ENCODE results near the gene GPR78.
"Not testable (repeated sequence)": the region's sequence is repeated elsewhere in the genome, so short reads cannot be mapped to it uniquely, and the experiment has no call there.

GPR78 gene

GRCh38 chr4:8568068-8568668, 12.0 kb upstream of the GPR78 start:
- DNase-seq = no peak

- DNase-seq = no peak
Measured at GRCh38 chr4:8570201-8570600, 10.0 kb upstream of the GPR78 start.

GRCh38 chr4:8571702-8572685, 8.2 kb upstream of the GPR78 start:
- no peak for DNase-seq

DNA sequence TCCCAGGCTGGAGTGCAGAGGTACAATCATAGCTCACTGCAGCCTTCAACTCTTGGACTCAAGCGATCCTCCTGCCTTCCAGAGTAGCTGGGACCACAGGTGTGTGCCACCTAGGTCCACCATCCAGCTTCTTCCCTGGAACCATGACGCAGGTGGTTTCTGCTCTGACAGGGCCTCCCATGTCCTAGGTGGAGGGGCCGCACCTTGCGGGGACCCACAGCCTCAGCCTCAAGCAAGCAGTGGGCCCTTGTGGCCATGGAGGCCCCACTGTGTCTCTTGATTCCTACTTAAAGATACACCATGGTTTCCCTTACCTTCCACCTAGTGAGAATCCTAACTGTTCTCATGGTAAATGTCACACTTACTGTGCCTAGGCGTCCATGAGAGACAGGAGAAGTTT, 6.9 kb upstream of the GPR78 start:
- DNase-seq = no peak

GRCh38 chr4:8574796-8575370, 5.3 kb upstream of the GPR78 start:
- no peak for DNase-seq

DNA sequence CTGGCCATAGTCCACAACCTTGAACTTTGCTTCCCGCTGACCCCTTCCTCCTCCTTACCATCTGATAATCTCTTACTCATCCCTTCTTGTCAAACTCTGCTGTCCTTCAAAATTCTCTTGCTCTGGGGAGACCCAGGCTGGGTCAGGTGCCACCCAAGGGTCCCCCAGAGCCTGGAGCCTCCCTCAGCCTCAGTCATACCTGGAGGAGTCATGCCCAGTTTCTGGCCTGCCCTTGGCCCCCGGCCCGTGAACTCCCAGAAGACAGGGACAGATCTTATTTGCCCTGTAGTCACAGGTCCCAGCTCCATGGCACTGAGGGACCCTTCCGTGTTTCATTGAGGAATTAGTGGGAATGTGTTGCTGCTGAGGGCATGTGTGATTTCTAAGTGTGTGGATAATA, 4.7 kb upstream of the GPR78 start:
- DNase-seq = no peak

- DNase-seq = not testable (repeated sequence)
Measured at GRCh38 chr4:8576591-8576990, 3.6 kb upstream of the GPR78 start.

- no peak for DNase-seq
Measured at GRCh38 chr4:8577046-8577445, 3.1 kb upstream of the GPR78 start.

GRCh38 chr4:8577972-8578371, 2.2 kb upstream of the GPR78 start:
- DNase-seq = no peak

GRCh38 chr4:8578717-8579116, 1.5 kb upstream of the GPR78 start:
- DNase-seq = no peak

GRCh38 chr4:8579526-8580320, 469 bp upstream of the GPR78 start:
- DNase-seq = no peak

GRCh38 chr4:8581094-8581861, 1.1 kb downstream of the GPR78 start:
- no peak for DNase-seq

DNA sequence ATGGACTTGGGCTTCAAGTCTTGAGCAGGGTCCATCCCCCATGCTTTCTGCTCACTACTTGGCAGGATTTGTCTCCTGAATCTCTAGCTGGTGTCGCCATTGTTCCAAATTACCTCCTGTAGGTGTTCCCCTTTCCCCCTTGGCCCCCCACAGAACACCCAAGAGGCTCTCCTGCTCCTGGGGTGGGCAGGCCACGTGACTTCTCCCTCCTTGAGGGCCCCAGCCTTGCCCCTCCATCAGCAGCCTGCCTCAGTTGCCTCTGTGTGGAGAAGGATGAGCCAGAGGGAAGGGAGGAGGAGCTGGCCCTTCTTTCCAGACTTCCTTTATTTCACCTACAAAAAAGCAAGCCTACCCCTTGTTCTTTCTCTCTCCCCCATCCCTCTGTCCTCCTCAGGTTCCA, 1.8 kb downstream of the GPR78 start:
- no peak for DNase-seq

GRCh38 chr4:8582436-8582835, 2.2 kb downstream of the GPR78 start:
- no peak for DNase-seq

DNA sequence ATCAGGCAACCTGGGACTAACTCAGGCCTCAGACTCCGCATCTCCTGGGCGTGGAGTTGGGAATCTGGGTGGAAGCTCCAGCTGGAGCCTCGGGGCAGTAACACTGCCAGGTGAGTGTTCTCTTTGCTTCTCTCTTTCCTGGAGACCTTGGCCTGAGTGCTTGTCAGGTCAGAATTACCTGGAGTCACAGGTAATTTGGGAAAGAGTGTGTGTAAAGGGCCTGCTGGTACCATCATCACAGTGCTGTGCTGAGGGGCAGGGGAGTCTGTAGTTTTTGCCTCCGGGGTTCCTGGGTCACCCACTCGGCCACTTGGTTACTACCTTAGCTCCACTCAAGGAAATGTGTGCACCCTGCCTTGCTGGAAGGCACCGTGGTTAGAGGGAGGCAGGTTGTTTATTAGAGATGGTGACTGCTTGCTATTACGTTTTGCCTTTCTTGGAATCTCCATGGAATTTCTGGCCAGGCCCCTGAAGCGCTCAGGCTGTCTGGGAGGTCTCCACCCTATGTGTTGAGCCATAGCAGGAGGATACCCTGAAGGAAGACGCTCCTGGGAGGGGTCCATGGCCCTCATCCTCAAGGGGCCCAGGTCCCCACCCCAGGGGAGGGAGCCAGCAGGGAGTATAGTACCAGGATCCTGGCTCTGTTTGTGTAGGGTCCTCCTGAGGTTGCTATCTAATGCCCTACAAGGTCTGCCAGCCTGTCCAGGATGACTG, 2.9 kb downstream of the GPR78 start:
- DNase-seq = no peak

DNA sequence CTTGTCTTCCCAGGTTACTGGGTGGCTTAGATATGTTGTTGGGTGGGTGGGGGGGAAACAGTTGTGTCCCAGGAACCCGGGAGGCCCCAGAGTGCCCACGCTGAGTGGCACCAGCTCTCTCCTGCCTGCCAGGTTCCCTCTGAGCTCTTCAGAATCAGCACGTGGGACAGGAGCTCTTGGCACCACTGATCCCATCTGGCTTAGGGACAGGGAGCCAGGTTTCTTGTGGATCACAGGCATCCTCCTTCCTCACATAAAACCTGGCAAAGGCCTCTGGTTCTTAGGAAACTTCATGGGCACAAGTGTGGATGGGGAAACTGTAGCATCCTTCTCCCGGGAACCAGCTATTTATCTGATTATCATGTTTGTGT, 3.4 kb downstream of the GPR78 start:
- DNase-seq = no peak

DNA sequence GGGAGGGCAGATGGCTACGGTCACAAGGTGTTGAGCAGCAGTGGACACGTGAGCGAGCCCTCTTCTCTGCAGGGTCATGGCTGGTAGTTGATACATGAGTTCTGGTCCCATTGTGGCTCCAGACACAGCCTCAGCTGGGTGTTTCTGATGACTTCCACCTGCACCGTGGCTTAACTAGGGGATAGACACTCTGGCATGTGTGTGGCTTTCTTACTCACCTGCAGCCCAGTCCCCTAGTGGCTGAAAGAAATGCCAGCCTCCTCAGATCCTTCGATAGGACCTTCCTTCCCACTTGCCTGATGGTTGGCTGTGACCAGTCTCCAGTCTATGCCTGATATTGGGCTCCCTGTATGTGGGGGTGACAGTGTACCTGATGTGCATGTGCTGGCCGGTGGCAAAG, 5.0 kb downstream of the GPR78 start:
- no peak for DNase-seq

- DNase-seq = no peak
Measured at GRCh38 chr4:8585721-8586212, 5.6 kb downstream of the GPR78 start.

GRCh38 chr4:8586246-8586645, 6.1 kb downstream of the GPR78 start:
- DNase-seq = no peak

DNA sequence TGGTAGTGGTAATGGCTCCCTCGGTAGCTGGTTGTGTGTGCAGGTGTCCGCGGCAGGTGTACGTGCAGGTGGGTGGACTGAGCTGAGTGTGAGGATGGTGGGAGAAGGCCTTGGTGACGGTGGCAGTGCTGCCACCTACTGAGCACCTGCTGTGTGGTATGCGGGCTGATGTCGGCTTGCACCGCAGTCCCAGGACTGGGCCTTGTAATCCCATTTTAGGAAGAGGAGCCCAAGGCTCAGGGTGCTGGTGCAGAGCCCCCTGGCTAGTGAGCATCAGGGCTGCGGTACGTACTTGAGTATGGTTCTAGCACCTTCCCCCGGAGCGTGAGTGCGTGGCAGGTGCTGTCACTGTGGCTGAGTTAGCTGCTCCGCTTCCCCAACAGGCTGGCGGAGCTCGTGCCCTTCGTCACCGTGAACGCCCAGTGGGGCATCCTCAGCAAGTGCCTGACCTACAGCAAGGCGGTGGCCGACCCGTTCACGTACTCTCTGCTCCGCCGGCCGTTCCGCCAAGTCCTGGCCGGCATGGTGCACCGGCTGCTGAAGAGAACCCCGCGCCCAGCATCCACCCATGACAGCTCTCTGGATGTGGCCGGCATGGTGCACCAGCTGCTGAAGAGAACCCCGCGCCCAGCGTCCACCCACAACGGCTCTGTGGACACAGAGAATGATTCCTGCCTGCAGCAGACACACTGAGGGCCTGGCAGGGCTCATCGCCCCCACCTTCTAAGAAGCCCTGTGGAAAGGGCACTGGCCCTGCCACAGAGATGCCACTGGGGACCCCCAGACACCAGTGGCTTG, 6.7 kb downstream of the GPR78 start:
- DNase-seq = no peak

Data from CD4-positive, alpha-beta T cell treated with Interleukin-4 for 4 hours (primary cell).